MG63 (cell line): ENCODE data around the gene CCDC8. TPM values are rescaled to one million over a fixed set of nuclear protein-coding genes. Genes with fewer than 3 reads are reported as not detected.

Experiments
- DNase-seq: peaks from one replicate; pipeline ENCODE4 v3.0.0-alpha.2; 2020
- H3K27me3 ChIP-seq: fragments of 250-450 bp; sonication (Bioruptor Pico); 2 replicates; pipeline ENCODE4 v1.5.1; 2020; ENCODE audit warnings: mild to moderate bottlenecking, moderate library complexity
- H3K36me3 ChIP-seq: fragments of 250-450 bp; sonication (Bioruptor Pico); 2 replicates; pipeline ENCODE4 v1.5.1; 2020; ENCODE audit warnings: mild to moderate bottlenecking, moderate library complexity
- H3K4me3 ChIP-seq: fragments of 250-450 bp; sonication (Bioruptor Pico); 2 replicates; pipeline ENCODE4 v1.5.1; 2020; ENCODE audit warnings: mild to moderate bottlenecking, moderate library complexity
- H3K9me3 ChIP-seq: fragments of 250-450 bp; sonication (Bioruptor Pico); 2 replicates; pipeline ENCODE4 v1.5.1; 2020; ENCODE audit warnings: mild to moderate bottlenecking, moderate library complexity
- total RNA-seq: library from RNA; depleted of rRNA; stranded (reverse); fragments of >200 nt; shearing (Covaris generic); gene quantifications from 2 replicates; pipeline ENCODE4 v1.2.3, GENCODE V29; 2014; ENCODE audit warnings: low replicate concordance; rRNA removed

CCDC8 gene, protein sequence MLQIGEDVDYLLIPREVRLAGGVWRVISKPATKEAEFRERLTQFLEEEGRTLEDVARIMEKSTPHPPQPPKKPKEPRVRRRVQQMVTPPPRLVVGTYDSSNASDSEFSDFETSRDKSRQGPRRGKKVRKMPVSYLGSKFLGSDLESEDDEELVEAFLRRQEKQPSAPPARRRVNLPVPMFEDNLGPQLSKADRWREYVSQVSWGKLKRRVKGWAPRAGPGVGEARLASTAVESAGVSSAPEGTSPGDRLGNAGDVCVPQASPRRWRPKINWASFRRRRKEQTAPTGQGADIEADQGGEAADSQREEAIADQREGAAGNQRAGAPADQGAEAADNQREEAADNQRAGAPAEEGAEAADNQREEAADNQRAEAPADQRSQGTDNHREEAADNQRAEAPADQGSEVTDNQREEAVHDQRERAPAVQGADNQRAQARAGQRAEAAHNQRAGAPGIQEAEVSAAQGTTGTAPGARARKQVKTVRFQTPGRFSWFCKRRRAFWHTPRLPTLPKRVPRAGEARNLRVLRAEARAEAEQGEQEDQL
- total RNA-seq = 11.6 and 15.9 TPM in 2 replicates

DNA sequence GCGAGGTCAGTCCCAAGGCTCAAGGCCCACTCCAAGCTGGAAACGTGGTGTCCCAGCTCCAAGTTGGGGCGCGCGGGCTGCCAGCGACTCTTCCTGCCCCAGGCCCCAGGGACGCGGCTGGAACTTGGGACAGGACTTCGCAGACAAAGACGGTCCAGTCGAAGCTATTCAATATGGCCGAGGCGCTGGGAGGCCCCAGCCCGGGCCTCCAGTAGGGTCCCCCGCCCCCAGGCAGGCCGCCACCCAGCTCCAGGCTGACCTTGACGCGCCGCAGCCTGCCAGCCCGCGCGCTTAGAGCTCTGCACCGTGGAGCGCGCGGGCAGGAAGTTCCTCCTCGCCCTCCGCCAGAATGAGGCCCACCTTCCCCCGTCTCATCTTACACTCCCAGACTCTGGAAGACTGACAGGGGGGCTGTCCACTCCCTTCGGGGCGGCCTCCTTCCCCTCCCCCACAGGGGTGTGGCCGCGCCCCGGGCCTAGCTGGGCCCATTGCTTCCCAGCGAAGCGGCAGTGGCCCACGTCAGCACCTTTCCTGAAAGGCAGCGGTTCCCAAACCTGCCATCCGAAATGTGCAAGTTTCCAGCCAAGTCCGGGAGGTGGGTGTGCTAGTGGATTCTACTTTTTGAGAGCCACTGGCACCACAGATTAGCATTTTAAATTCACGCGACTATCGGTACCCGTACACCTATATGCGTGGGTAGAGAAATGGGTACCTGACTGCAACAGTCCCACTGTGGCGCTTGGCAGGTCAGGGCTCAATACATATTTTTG, at the start of gene CCDC8:
TSS of gene CCDC8 (minus strand) at position 303 of the 770 bp plus-strand sequence. CDS start 754 bp downstream, outside the sequence.
- DNase-seq = peak; percentile 86
- Histone ChIP-seq H3K4me3 (peak within 1 kb of the TSS; percentile 55), H3K27me3 (no peaks in the 10 kb centered on the region), H3K9me3 (no peaks in the 10 kb centered on the region), H3K36me3 (no peaks in the 10 kb centered on the region)

DNA sequence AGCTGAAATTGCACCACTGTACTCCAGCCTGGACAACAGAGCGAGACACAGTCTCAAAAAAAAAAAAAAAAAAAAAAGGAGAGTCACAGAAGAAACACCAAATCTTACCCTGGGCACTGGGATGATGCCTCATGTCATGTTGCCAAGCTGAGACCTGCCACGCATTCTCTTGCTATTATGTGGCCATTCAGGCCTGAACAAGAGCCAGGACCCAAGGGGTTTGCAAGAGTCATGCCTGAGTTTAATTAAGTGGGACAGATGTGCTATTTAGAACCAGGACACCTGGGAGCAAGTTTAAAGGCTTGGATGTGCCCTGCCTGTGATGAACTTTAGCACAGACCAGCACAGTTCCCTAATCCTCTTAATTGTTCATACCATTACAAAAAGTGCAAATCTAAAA, 48.2 kb upstream of the CCDC8 start:
- H3K36me3 ChIP-seq = no peaks in the 10 kb centered on the region
- no peaks in the 10 kb centered on the region for H3K9me3 ChIP-seq
- peak; percentile 77 for DNase-seq
- H3K27me3 ChIP-seq = no peaks in the 10 kb centered on the region
- H3K4me3 ChIP-seq = no peak overlapping the region

DNA sequence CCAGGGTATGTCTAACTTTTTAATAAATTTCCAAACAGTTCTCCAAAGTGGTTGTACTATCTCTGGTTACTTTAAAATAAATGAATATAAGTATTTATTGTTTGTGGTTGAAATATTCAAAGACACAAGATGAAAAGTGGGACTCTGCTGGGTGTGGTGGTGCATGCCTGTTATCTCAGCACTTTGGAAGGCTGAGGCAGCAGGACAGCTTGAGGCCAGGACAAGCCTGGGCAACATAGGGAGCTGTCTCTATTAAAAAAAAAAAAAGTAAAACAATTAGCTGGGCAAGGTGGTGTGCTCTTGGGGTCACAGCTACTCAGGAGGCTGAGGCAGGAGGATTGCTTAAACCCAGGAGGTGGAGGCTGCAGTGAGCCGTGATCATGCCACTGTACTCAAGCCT, 47.6 kb upstream of the CCDC8 start:
- no peaks in the 10 kb centered on the region for H3K27me3 ChIP-seq
- no peak overlapping the region for H3K4me3 ChIP-seq
- DNase-seq = no peak
- H3K9me3 ChIP-seq = no peaks in the 10 kb centered on the region
- H3K36me3 ChIP-seq = no peaks in the 10 kb centered on the region

GRCh38 chr19:46460055-46460454, 46.7 kb upstream of the CCDC8 start:
- no peaks in the 10 kb centered on the region for H3K36me3 ChIP-seq
- H3K9me3 ChIP-seq = no peaks in the 10 kb centered on the region
- no peak for DNase-seq
- no peaks in the 10 kb centered on the region for H3K27me3 ChIP-seq
- H3K4me3 ChIP-seq = no peak overlapping the region

GRCh38 chr19:46456930-46457329, 43.6 kb upstream of the CCDC8 start:
- H3K9me3 ChIP-seq = no peaks in the 10 kb centered on the region
- DNase-seq = no peak

GRCh38 chr19:46454244-46454643, 40.9 kb upstream of the CCDC8 start:
- Histone ChIP-seq H3K4me3 (no peak overlapping the region), H3K9me3 (peaks cover 4% of the 10 kb centered on the region), H3K36me3 (no peaks in the 10 kb centered on the region), H3K27me3 (no peaks in the 10 kb centered on the region)
- no peak for DNase-seq

More at GRCh38 chr19:46456930-46457329, 43.6 kb upstream of the CCDC8 start:
- no peak overlapping the region for H3K4me3 ChIP-seq
- H3K27me3 ChIP-seq = no peaks in the 10 kb centered on the region
- H3K36me3 ChIP-seq = no peaks in the 10 kb centered on the region

GRCh38 chr19:46453661-46454060, 40.3 kb upstream of the CCDC8 start:
- H3K27me3 ChIP-seq = no peaks in the 10 kb centered on the region
- no peaks in the 10 kb centered on the region for H3K36me3 ChIP-seq
- no peak overlapping the region for H3K4me3 ChIP-seq
- H3K9me3 ChIP-seq = peaks cover 6% of the 10 kb centered on the region
- DNase-seq = no peak

DNA sequence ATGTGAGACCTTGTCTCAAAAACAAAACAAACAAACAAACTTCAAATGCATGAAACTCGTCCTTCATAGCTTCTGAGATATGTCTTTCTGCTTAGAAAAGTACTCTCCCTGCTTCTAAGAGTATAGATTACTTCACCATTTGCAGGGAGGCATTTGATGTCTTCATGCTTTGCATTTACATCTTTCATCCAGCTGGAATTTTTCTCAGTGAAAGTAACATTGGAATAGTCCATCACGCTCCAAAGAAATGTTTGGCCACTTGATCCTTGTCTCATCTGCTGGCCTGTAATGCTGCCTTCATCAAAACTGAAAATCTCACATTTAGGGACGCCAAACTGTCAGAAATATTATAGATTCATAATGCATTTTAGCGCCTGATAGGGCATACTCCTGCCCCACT, 38.8 kb upstream of the CCDC8 start:
- no peaks in the 10 kb centered on the region for H3K27me3 ChIP-seq
- H3K36me3 ChIP-seq = no peaks in the 10 kb centered on the region
- no peak for DNase-seq
- H3K9me3 ChIP-seq = peaks cover 6% of the 10 kb centered on the region
- no peak overlapping the region for H3K4me3 ChIP-seq

DNA sequence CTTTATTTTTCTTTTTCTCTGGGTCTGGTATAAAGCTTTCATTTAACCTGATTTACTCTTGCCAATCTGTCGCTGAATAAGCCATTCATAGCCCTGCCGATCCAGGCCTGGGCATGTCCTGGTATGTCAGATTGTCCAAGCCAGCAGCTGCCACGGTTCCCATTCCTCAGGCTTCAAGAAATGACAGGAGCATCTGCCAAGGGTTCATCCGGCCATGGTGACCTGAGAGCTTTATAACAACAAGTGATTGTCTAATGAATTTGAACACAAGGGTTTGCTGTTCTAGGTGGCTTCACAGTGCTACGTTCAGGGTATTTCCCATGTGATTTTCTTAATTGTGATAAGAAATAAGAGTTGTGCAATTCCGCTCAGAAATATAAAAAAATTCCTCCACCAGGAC, 38.0 kb upstream of the CCDC8 start:
- H3K4me3 ChIP-seq = no peak overlapping the region
- H3K36me3 ChIP-seq = no peaks in the 10 kb centered on the region
- no peak for DNase-seq
- peaks cover 6% of the 10 kb centered on the region for H3K9me3 ChIP-seq
- H3K27me3 ChIP-seq = no peaks in the 10 kb centered on the region

- DNase-seq = no peak
- Histone ChIP-seq H3K9me3 (peaks cover 6% of the 10 kb centered on the region), H3K27me3 (no peaks in the 10 kb centered on the region), H3K4me3 (no peak overlapping the region), H3K36me3 (no peaks in the 10 kb centered on the region)
These were observed 37.4 kb upstream of the CCDC8 start for GRCh38 chr19:46450737-46451136.

DNA sequence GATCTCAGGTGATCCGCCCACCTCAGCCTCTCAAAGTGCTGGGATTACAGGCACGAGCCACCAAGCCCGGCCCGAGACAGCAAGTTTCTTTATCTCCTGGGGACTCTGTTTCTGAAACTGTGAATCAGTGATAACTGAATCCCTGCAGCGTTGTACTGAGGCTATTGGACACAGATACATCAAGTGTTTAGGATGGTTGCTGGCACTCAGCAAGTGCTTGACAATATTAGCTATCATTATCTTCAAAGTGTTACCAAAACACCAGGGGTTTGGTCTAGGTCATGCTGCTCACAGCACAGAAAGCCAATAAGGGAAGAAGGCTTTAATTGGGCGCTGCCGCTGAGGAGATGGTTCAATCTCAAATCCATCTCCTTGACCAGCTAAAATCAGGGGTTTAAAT, 35.9 kb upstream of the CCDC8 start:
- no peak for DNase-seq
- H3K4me3 ChIP-seq = no peak overlapping the region
- H3K27me3 ChIP-seq = no peaks in the 10 kb centered on the region
- H3K9me3 ChIP-seq = peaks cover 6% of the 10 kb centered on the region
- no peaks in the 10 kb centered on the region for H3K36me3 ChIP-seq

DNA sequence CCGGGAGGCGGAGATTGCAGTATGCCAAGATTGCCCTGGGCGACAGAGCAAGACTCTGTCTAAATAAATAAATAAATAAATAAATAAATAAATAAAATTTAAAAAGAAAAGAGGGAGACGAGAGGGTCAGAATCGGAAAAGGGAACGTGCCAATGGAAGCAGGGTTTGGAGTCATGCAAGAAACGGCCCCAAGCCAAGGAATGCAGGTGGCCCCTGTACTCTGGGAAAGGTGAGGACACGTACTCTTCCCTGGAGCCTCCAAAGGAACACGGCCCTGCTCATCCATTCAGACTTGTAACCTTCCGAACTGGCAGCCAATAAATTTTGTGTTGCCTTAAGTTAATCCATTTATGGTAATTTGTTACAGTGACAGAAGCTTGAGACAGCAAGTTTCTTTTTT, 35.2 kb upstream of the CCDC8 start:
- Histone ChIP-seq H3K27me3 (no peaks in the 10 kb centered on the region), H3K36me3 (no peaks in the 10 kb centered on the region), H3K4me3 (no peak overlapping the region), H3K9me3 (peaks cover 6% of the 10 kb centered on the region)
- DNase-seq = no peak

GRCh38 chr19:46447824-46448223, 34.5 kb upstream of the CCDC8 start:
- H3K27me3 ChIP-seq = no peaks in the 10 kb centered on the region
- no peak for DNase-seq
- no peak overlapping the region for H3K4me3 ChIP-seq
- H3K36me3 ChIP-seq = no peaks in the 10 kb centered on the region
- peaks cover 6% of the 10 kb centered on the region for H3K9me3 ChIP-seq

GRCh38 chr19:46447006-46447405, 33.6 kb upstream of the CCDC8 start:
- DNase-seq = no peak
- no peak overlapping the region for H3K4me3 ChIP-seq

GRCh38 chr19:46446021-46446420, 32.7 kb upstream of the CCDC8 start:
- Histone ChIP-seq H3K36me3 (no peaks in the 10 kb centered on the region), H3K4me3 (no peak overlapping the region), H3K9me3 (peaks cover 6% of the 10 kb centered on the region), H3K27me3 (no peaks in the 10 kb centered on the region)
- no peak for DNase-seq

More at GRCh38 chr19:46447006-46447405, 33.6 kb upstream of the CCDC8 start:
- H3K36me3 ChIP-seq = no peaks in the 10 kb centered on the region
- H3K27me3 ChIP-seq = no peaks in the 10 kb centered on the region
- peaks cover 6% of the 10 kb centered on the region for H3K9me3 ChIP-seq

DNA sequence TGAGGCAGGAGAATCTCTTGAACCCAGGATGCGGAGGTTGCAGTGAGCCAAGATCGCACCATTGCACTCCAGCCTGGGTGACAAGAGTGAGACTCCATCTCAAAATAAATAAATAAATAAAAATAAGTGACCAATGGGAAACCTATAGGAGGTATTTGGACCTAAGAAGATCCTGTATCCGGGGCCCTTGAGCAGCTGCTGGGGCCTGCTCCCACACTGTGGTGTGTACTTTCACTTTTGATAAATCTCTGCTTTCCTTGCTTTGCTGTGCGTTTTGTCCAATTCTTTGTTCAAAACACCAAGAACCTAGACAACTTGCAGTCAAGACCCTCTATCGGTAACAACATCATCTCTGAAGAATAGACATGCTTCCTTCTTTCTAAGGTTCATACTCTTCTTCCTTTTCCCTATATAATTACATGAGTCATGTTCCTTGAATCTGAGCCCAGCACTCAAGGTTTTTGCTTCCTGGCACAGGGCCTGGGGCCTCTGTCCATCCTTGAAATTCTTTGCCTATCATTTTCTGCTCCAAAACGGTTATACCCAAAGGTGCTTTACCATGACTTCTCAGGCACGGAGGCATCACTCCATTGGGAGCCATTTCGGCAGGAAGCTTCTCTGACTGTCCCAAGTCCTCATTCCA, 29.6 kb upstream of the CCDC8 start:
- Histone ChIP-seq H3K27me3 (no peaks in the 10 kb centered on the region), H3K36me3 (no peaks in the 10 kb centered on the region), H3K9me3 (no peaks in the 10 kb centered on the region), H3K4me3 (no peak overlapping the region)
- peak; percentile 76 for DNase-seq

- no peak for DNase-seq
- no peaks in the 10 kb centered on the region for H3K9me3 ChIP-seq
- no peaks in the 10 kb centered on the region for H3K36me3 ChIP-seq
- no peak overlapping the region for H3K4me3 ChIP-seq
- H3K27me3 ChIP-seq = no peaks in the 10 kb centered on the region
These were observed 28.5 kb upstream of the CCDC8 start for GRCh38 chr19:46441866-46442265.
